ENCODE data around the gene MYO15B. TPM values are rescaled to one million over a fixed set of nuclear protein-coding genes. Genes with fewer than 3 reads are reported as not detected.

MYO15B gene
- total RNA-seq, 4 donors from 2014 or later: 51.5 to 191 (median 73.5) TPM

DNA sequence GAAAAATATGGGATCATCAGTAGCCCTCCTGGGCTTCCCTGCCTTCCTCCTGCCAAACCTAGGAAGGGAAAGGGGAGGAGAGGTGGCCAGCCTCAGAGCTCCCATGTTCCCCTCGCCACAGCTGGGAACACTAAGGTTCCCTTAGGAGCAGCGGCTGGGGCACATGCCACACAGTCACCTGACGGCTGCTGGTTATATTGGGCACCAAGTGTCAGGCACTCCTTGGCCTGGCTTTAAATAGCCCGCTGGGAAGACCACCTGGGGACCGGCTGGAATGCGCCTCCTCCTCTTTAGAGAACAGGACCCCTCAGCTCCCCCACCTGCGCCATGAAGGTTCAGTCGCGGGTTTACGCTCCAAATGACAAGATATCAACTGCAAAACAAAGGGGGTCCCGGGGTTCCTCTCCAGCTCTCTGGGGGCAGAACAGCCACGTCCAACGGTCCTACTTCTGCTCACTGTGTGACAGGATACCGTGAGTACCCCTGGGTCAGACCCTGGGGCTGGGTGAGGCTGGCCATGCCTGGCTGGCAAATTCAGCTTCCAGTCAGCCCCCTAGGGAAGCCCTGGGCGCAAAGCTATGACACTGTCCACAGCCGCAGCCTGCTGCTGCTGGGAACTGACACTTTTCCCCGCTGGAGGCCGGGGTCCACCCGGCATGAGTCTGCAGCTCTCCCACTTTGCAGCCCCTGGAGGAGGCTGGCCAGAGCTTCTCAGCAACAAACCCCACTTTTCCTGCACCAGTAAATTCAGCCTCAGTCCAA lies 49.0 kb downstream of the MYO15B start:
- no peak for TF ChIP-seq CTCF (IDR thresholded peaks at IDR 0.05; ENCODE audit: low read depth)

- TF ChIP-seq CTCF (IDR thresholded peaks at IDR 0.05; ENCODE audit: low read depth): no peak
These were observed 49.5 kb downstream of the MYO15B start for GRCh38 chr17:75637143-75637538.

DNA sequence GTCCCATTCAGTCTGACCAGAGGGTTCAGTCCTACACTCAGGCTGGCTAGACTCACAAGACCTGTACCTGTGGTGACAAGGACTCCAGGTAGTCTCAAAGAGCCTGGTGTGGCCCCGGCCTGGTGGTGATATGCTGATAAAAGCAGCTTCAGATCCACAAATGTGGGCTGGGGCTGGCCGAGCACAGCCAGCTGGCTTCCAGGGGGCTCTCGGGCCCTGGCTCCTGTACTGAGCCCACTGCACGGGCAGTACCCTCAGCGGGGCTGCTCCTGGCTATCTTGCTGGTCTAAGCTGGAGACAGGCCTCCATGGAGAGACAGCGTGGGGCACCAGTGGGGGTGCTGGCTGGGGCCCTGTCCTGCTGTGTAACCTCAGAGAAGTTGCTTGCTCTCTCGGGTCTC lies 50.0 kb downstream of the MYO15B start:
- no peak for TF ChIP-seq CTCF (IDR thresholded peaks at IDR 0.05; ENCODE audit: low read depth)

DNA sequence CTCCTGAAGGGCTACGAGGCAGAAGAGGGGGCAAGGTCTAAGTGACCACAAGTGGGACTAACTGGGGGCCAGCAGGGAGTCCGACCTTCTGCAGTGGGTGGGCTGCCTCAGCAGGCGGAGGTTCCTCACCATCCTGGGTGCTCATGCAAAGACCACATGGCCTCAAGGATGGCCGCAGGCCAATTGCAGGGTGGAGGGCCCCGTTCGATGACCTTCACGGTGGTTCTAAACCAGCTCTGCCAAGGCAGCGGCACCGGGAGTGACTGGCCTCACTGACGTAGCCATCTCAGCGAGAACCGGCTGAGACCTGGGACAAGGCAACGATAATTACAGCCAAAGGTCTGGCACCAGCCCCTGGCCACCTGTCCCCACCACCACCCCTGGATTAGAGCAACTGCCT lies 51.3 kb downstream of the MYO15B start:
- TF ChIP-seq CTCF (IDR thresholded peaks at IDR 0.05; ENCODE audit: low read depth): no peak

DNA sequence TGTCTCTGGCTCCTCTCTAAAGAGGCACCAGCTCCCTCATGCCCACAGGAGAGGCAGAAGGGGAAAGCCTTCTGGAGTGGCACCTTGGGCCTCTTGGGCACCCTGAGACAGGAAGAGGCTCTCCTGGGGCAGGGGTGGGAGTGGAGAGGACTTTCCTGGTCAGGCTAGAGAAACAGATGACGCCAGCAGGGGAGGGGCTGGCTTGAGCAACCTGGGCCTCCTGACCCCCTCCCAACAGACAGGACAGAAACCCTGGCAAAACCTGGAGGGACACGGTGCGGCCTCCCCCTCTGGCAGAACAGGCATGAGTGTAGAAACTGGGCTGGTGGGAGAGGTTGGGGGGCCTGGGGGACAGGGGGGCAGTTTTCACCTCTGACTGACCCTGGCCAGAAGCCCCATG lies 51.7 kb downstream of the MYO15B start:
- TF ChIP-seq CTCF (IDR thresholded peaks at IDR 0.05; ENCODE audit: low read depth): no peak

GRCh38 chr17:75639771-75640555 lies 52.4 kb downstream of the MYO15B start:
- no peak for TF ChIP-seq CTCF (IDR thresholded peaks at IDR 0.05; ENCODE audit: low read depth)

DNA sequence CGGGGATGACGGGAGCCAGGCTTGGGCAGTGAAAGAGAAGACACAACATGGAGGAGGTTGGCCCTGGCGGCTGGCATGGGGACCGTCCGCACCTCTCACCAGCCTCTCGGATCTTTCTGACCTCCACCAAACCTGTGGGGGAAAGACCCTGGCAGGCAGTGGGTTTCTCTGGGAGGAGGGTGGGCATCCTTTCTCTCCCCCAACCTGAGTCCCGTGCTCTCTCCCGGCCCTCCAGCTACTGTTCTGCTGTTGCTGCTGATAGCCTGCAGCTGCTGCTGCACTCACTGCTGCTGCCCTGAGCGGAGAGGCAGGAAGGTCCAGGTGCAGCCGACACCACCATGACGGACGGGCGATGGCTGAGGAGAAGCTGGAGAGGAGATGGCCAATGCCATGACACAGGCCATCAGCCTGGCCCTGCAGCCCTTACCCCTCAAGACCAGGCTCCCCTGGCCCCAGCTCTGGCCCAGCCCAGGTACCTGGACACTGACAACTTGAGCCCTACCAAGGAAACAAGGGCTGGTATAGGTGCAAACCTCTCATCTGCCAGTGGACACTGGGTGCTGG lies 53.0 kb downstream of the MYO15B start:
- TF ChIP-seq CTCF (IDR thresholded peaks at IDR 0.05; ENCODE audit: low read depth): no peak

Measured in subcutaneous adipose tissue (tissue), 4 donors.